ENCODE data around the gene TEX2.

The TEX2 gene

GRCh38 chr17:64157669-64158180 is 105.3 kb downstream of the TEX2 start:
- DNase-seq, result no peak

DNA sequence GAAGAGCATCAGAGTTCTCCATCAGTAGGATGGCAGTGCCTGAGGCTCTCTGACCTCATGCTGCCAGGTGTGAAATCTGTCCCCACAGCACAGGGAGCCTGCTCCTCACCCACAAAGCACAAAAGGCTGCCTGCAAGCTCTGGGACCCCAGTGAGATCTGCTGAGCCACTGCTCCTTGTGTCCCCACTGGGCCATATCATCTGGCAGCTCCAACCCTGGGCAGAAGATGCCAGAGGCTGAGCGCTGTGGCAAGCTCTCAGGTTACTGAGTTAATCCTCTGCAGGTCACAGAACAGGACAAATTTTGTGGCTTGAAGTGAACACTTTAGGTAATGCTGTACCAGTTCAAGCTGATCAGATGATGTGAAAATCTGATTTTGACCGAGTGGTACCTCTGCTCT is 106.4 kb downstream of the TEX2 start:
- DNase-seq, result no peak

- no peak for DNase-seq
Measured at GRCh38 chr17:64155751-64156544, 107.1 kb downstream of the TEX2 start.

GRCh38 chr17:64155129-64155528 is 107.9 kb downstream of the TEX2 start:
- DNase-seq, result no peak

GRCh38 chr17:64154717-64155116 is 108.3 kb downstream of the TEX2 start:
- no peak for DNase-seq

DNA sequence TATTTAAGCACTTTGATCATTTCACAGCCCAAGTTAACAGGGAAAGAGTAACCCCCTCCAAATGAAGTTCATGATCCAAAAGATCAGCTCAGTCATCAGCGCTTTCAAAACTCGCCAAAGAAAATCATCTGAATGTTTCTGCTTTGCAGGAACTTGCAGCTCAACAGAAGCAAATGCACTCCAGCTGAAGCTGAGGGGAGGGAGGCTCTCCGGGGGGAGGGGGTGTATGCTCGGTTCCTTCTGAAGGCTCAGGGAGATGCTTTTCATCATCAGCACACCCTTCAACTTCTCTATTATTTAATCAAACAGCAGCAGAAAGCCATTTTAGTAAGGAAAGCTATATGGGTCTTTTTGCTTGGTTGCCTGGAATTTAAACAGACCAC is 108.8 kb downstream of the TEX2 start:
- DNase-seq, result no peak

DNA sequence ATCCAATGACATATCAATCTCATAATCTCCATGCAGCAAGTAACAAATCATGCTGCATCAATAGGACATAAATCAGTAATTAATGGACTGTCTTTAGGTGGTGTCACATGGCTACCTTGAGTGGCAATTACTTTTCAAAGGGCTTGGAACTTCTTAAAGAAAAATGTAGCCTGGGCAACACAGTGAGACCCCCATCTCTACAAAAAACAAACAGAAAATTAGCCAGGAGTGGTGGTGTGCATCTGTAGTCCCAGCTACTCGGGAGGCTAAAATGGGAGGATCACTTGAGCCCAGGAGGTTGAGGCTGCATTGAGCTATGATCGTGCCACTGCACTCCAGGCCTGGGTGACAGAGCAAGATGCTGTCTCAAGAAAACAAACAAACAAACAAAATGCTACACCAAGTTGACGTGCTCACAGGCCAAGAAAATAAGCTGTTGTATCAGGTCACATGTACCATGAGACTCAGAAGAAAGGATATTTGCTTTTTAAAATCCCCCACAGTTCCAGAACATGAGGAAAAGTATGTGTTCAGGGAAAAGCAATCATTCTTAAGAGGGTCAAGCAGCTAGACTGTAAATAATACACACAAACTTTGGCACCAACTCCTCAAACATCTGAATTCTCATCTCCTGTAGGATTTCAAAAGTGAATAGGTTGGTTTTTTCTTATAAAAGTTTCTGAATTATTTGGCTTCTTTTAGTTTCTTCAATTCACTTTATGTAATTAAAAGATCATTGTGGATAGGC is 109.3 kb downstream of the TEX2 start:
- no peak for DNase-seq

DNA sequence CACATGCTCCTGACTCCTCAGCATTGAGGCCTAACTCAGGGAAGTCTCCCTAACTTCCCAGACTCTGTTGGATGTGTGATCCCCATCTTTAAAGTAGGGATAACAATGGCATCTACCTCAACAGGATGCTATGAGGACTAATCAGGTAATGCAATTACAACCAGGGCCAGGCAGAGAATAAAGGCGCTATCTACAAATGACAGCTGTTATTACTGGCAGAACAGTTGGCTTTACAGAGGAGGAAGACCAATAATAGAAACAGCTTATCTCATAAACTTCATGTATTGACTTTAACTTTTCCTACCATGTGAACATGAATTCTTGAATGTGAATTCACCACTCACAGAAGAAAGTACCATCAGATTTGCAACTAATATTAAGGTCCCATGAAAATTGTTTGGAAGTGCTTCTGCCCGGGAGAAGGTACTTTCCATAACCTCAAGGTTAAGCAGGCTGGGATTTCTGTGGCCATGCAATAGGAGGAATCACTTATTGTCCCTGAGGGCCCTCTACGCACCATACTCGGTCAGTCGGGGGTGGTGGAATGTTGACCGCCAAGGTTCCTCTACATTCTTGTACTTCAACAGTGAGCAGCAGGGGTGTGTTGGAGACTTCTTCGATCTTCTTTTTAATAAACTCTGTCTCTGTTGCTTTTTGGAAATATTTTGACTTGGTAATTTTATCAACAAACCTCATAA is 110.5 kb downstream of the TEX2 start:
- no peak for DNase-seq

DNA sequence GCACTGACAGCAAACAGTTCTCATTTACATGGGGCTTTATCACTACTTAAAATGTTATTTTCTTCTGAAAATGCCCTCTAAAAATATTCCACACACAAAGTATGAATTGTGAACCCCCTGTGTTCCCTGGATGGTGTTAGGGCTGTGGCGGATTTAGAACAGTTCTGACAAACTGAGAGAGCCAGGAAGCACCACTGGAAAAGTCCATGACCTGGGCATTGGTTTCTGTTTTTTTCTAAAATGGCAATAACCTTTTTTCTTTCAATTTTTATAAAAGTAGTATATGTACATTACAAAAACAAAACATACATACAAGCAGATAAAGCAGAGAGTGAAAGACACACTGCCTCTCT is 112.1 kb downstream of the TEX2 start:
- DNase-seq, result no peak

DNA sequence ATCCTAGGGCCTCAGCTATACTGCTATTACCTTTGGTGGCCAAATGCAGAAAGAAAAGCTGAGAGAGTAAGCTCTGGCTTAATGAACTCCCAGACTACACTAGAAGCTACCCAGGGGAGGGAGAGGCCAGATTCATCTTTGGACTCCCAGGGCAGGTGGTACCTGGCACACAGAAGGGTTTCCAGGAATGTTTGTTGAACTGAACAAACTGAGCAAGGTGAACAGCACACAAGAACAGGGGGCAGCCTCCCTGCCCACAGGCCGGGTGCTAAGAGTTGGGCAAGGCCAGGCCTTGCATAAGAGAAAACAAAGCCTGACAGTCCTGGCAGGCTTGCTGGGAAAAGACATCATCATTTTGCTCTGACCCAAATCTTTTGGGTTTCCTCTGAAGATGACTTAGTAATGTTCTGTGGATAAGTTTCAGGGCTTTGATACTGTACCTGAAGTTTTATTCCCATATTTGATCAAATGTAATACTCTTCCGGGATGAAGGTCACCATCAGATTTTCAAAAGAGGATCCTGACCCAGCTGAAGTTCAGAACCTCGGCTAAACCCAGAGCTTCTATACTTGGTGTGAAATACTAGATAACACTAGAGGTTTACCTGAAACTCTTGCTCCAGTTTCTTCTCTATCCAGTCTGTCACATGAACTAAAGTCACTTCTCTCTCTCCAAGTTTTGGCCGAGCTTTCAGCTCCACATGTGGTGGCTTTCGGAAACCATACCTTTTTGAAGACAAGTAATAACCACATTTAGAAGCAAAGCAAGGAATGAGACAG is 112.6 kb downstream of the TEX2 start:
- no peak for DNase-seq

DNA sequence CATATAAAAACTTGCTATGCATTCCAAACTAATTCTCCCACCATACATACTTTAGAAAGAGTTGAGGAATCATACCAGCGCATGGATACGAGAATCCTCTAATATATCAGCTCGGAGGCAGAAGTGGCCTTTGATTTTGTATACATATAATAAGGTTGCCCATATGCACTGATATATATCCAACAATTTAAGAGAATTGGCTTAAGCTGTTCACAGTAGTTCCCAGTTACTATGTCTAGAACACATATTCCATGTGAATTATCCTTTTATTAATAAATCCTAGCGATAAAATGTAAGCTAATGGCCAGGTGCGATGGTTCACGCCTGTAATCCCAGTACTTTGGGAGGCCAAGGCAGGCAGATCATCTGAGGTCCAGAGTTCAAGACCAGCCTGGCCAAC is 113.9 kb downstream of the TEX2 start:
- no peak for DNase-seq

GRCh38 chr17:64148699-64149098 is 114.4 kb downstream of the TEX2 start:
- peak in 1 of 2 donors; percentile 15 for DNase-seq

GRCh38 chr17:64148017-64148631 is 114.9 kb downstream of the TEX2 start:
- no peak for DNase-seq

- peak in 1 of 2 donors; percentile 40 for DNase-seq
Measured at GRCh38 chr17:64147110-64148016, 115.7 kb downstream of the TEX2 start.

- DNase-seq, result peak; percentile 51 to 59
Measured at GRCh38 chr17:64146418-64147109, 116.5 kb downstream of the TEX2 start.

DNA sequence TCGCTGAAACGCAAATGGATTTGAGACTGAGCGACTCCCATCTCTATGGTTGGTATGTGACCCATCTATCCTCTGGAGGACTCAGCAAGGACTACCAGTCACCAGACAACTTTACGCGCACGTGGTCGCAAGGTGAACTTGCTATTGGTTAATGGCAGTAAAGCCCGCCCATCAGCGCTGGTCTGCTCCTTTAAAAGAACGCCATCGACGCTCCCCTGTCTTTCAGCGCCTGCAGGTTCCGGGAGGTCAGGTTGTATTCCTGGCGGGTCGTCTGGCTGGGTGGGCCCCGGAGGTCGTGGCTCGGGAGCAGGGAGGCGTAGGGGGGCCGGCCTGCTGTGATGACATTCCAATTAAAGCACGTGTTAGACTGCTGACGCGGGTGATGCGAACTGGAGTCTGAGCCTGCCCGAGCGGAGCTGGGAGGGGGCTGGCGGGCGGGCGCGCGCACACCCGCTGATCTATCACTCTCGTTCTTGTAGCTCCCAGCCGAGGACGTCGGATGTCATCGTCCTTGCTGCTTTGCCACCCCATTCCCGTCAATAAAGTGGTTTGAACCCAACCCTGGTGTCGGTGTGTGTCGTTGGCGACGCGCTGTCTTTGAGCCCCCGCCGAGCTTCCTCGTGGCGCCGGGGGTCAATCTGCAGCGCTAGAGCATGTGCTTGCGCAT is 117.2 kb downstream of the TEX2 start:
- DNase-seq, result peak; percentile 98

DNA sequence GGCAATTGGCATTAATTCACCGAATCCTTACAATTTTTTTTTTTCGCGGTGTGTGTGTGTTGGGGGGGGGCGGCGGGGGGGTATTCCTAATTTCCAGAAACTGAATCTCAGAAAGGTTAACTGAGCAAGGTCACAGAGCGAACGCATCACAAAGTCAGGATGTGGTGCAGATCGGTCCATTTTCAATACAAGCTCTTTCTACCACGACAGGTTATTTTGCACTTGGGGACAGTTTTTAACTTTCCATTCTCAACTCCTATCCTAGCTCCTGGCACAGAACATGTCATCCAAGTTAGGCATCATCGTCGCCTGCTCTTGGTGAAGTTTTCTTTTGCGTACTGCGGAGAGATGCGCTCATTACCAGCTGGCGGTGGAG is 117.7 kb downstream of the TEX2 start:
- no peak for DNase-seq

- DNase-seq, result no peak
Measured at GRCh38 chr17:64139542-64139941, 123.5 kb downstream of the TEX2 start.

- DNase-seq, result no peak
Measured at GRCh38 chr17:64138441-64138840, 124.6 kb downstream of the TEX2 start.

- DNase-seq, result no peak
Measured at GRCh38 chr17:64135000-64135399, 128.1 kb downstream of the TEX2 start.

All from CD4-positive, alpha-beta T cell treated with Interleukin-4 for 1 hour (primary cell).